ENCODE data around the gene IFT80. TPM values are rescaled to one million over a fixed set of nuclear protein-coding genes. Genes with fewer than 3 reads are reported as not detected.

IFT80 gene
- total RNA-seq, 1 donor from 2014 or later = 81.8 TPM

DNA sequence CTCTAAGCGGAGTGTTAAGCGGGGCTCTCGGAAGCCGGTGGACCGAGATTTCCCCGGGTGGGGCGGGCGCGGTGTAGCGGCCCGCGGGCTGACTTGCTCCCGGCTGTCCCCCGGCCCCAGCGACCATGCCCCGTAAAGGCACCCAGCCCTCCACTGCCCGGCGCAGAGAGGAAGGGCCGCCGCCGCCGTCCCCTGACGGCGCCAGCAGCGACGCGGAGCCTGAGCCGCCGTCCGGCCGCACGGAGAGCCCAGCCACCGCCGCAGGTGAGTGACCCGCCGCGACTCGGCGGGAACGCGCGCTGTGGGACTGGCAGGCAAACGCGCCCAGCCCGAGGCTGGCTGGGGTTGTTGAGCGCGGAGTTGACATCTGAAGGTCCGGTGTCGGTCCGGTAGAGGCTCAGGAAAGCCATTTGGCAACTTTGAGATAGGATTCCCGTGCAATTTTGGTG lies 1.7 kb upstream of the IFT80 start:
- no peak for DNase-seq (ENCODE audit: low read depth)

DNA sequence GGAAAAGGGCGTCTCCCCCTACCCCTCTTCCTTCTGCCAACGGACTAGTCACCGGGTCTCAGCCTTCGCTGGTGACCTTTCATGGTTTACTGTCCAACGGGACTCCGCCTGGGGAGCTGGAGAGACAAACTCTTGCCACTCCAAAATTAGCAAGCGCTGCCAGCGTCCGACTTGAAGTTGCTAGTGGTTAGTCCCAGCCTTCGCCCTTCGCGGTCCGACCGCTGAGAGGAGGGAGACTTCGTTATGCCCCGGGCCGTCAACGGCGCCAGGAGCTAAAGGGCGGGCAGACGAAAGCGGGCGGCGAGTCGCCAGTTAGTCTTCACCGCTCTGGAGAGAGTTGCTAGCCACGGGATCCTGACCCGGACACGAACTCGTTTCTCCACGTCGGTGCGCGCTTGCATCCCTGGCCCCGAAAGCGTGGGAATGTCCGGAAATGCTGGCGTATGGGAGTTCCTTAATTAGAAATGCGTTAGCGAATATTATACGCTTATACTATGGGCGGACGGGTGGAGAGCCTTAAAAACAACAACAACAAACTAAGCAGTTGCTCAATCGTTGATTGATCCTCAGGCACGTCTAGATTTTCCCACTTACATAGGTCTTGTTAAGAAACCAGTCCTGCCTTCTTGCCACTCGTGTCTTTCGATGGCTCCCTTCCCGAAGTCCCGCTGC lies 1.1 kb upstream of the IFT80 start:
- DNase-seq (ENCODE audit: low read depth) = peak; percentile 36

GRCh38 chr3:160398820-160399124 lies 253 bp downstream of the IFT80 start:
- no peak for DNase-seq (ENCODE audit: low read depth)

GRCh38 chr3:160395297-160395696 lies 3.7 kb downstream of the IFT80 start:
- DNase-seq (ENCODE audit: low read depth) = peak; percentile 73

- DNase-seq (ENCODE audit: low read depth) = no peak
Measured at GRCh38 chr3:160394009-160394392, 5.0 kb downstream of the IFT80 start.

GRCh38 chr3:160393346-160394008 lies 5.5 kb downstream of the IFT80 start:
- DNase-seq (ENCODE audit: low read depth) = no peak

GRCh38 chr3:160392798-160393197 lies 6.2 kb downstream of the IFT80 start:
- DNase-seq (ENCODE audit: low read depth) = no peak

DNA sequence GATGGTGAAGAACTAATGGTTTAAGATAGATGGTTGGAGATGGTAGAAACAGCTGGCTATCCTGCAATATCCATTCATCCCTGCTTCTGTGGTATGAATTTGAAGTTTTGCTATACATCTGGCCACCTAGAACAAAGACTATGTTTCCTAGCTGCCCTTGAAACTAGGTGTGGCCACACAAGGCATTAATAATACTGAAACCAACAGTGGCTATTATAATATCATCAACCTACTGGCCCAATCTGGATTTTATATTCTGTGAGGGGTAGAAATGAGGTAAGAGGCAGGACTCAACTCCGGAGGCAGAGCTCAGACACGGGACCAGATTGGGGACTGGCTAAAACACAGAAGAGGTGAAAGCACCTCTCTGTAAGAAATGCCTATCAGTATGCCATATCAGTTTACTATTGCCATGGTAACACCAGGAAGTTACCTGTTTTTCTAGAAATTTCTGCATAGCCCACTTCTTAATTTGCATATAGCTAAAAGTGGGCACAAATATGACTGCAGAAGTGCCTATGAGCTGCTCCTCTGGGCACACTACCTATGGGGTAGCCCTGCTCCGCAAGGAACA lies 8.4 kb downstream of the IFT80 start:
- DNase-seq (ENCODE audit: low read depth) = no peak

DNA sequence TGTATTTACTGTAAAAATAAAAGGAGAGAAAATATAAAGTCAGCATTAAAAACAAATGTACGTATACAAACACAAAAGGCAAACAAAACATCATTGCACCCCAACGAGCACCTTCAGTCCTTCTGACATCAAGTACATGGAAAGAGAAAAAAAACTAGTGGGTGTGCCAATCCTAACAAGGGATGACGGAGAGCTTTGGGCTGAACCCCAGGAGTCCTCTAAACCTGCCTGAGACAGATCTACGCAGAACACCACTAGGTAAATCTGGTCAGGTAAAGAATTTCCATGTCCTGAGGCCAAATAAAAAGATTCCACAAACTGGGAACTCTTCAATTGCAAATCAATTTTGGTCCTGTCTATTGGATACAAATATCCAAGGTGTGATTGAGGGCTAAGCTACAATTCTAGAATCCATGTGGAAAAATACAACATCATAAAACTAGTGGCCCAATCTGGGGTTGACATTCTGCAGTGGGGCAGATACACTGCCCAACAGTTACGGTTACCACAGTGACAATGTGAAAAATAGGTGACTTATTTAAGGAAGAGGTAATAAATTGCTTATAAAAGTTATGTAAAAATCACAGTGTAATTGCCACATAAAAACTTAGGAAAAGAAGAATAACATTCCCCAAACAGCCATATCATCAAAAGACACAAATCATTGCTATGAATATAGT lies 14.2 kb downstream of the IFT80 start:
- no peak for DNase-seq (ENCODE audit: low read depth)

DNA sequence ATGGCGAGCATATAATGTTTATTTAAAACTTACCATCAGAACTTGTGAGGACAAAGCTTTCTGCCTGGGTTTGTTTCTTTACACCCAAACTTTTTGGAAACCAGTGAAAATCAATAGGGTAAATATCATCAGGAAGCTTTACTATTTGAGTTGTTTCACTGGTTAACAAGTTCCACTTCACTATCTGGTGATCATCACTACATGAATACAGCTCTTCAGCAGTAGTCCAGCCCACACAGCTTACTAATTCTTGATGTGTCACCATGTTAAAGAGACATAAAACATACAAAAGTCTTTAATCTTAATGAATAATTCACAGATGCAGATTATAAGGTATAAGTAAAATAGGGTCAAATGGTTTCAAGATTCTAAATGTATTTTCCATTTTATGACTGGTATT lies 17.6 kb downstream of the IFT80 start:
- DNase-seq (ENCODE audit: low read depth) = peak; percentile 47

- no peak for DNase-seq (ENCODE audit: low read depth)
Measured at GRCh38 chr3:160379628-160380214, 19.3 kb downstream of the IFT80 start.

DNA sequence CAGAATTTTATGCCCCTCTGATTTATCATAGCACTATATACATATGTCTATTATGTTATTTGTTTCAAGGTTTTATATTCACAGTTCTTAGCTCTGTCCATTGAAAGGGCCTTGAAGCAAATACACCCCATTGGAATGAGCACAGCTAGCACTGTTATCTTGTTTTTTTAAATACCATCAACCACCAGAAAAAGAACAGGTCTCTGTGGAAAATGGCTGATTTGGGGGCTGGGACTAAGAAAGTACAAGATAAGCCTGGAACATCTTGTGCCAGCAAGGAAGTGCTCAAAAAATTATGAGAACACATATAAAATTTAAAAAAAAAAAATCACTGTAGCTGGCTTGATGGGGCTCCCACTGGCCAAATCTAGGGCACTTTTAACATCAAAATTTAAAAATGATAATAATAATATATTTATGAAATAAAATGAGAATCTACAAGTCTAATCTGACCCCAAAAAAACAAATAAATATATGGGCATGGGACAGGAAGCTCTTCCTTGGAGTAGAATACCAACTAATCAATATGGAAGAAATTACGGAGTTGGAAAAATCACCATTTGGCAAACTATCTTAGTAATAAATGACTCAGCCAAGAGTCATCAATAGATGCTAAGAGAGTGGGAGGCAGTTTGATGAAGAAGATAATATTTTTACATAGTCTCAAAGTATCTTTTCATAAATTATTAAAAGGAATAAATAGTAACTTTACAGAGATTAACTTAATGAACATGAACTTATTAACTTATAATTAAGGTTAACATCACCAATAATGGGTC lies 20.5 kb downstream of the IFT80 start:
- DNase-seq (ENCODE audit: low read depth) = no peak

GRCh38 chr3:160376681-160377080 lies 22.3 kb downstream of the IFT80 start:
- no peak for DNase-seq (ENCODE audit: low read depth)

DNA sequence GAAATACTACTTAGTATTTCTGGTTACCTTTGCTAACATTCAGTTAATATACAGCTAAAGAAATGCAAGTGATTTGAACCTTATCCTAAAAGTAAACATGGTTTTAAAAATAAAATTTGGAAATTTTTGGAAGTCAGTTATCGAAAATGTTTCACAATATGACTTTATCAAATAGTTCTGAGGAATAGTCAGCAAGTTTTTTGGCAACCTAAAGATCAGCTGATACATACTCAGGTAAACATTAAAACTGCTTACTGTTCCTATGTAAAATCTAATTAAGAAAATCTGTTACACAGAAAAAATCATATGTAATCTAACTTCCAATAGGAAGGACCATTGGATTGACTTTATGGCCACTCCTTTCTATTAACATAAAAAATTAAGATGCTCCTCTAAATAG lies 24.1 kb downstream of the IFT80 start:
- DNase-seq (ENCODE audit: low read depth) = no peak

- DNase-seq (ENCODE audit: low read depth) = peak; percentile 55
Measured at GRCh38 chr3:160374472-160374871, 24.6 kb downstream of the IFT80 start.

DNA sequence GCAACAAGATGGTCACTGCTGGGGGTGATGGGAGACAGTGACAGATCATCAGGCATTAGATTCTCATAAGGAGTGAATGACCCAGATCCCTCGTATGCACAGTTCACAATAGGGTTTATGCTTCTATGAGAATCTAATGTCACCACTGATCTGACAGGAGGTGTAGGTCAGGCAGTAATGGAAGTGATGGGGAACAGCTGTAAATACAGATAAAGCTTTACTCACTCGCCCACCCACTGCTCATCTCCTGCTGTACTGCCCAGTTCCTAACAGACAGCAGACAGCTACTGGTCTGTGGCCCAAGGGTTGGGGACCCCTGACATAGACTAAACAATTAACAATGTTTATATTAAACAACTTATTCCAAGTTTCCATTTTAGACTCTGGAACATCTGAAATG lies 25.4 kb downstream of the IFT80 start:
- DNase-seq (ENCODE audit: low read depth) = no peak

GRCh38 chr3:160372780-160373179 lies 26.2 kb downstream of the IFT80 start:
- no peak for DNase-seq (ENCODE audit: low read depth)

GRCh38 chr3:160370987-160371857 lies 27.8 kb downstream of the IFT80 start:
- no peak for DNase-seq (ENCODE audit: low read depth)

- DNase-seq (ENCODE audit: low read depth) = no peak
Measured at GRCh38 chr3:160369784-160370183, 29.2 kb downstream of the IFT80 start.

DNA sequence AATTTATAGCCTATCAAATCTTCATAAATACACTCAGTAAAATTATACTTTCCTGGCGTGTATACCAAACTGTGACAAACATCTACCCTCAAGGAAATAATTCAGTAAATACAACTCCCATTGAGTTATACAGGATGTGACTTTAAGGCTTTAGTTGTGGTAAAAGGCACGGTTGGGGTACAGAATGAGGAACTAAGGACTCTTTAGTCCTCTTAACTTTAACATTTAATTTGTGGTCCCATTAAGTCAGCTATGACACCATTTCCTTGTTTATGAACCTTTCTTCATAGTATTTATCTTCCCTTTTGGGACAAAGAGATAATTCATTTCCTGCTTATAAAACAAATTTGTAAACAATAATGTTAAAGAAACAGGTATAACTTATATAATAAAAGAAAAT lies 30.2 kb downstream of the IFT80 start:
- no peak for DNase-seq (ENCODE audit: low read depth)

All from renal cortical epithelial cell (primary cell).